Measurements from ENCODE around the gene TC2N.

GRCh38 chr14:91891101-91891500 lies 23.8 kb upstream of the TC2N start:
- TF ChIP-seq POLR2AphosphoS5 (IDR thresholded peaks at IDR 0.05) (no peak), POLR2A (IDR thresholded peaks at IDR 0.05) (no peak)
- TF ChIP-seq, protein P1, sequence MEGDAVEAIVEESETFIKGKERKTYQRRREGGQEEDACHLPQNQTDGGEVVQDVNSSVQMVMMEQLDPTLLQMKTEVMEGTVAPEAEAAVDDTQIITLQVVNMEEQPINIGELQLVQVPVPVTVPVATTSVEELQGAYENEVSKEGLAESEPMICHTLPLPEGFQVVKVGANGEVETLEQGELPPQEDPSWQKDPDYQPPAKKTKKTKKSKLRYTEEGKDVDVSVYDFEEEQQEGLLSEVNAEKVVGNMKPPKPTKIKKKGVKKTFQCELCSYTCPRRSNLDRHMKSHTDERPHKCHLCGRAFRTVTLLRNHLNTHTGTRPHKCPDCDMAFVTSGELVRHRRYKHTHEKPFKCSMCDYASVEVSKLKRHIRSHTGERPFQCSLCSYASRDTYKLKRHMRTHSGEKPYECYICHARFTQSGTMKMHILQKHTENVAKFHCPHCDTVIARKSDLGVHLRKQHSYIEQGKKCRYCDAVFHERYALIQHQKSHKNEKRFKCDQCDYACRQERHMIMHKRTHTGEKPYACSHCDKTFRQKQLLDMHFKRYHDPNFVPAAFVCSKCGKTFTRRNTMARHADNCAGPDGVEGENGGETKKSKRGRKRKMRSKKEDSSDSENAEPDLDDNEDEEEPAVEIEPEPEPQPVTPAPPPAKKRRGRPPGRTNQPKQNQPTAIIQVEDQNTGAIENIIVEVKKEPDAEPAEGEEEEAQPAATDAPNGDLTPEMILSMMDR (IDR thresholded peaks at IDR 0.05) = no peak
